ENCODE results near the gene KIF21B. TPM values are rescaled to one million over a fixed set of nuclear protein-coding genes. Genes with fewer than 3 reads are reported as not detected.

KIF21B gene
- total and polyA plus RNA-seq, 2 of the 8 experiments (the other 6 are each of a cell fraction or from before 2014, with no cell fraction given), result 10.8 to 26.5 TPM

DNA sequence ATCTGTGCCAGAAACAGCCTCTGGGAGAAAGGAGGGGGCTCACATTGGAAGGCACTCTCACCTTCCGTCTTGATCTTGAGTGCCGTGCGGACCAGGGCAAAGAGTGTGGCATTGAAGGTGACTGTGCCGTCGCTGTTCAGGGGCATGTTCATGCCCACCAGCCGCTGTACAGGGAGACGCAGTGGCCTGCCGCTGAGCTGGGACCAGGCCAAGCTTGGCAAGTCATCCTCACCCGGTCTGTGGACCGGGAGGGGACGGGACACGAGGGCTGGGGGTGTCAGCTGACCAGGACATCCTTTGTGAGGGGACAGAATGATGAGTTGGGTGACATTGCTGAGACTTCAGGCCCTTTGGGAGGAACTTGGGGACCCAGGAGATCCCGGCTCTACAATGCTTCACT, 25.0 kb upstream of the KIF21B start:
- ChIA-PET POLR2A (ENCODE audit: partially characterized antibody) (interaction anchor here (0.8 to 2.6 kb wide), 2 partner anchors 9 to 10 kb away, joined by 3 to 8 read pairs; no protein-coding TSS in a partner anchor), CTCF (ENCODE audit: partially characterized antibody) (interaction anchor here (0.9 to 23.3 kb wide), 15 partner anchors 9 to 71 kb away, joined by 3 to 640 read pairs (median 4); partner anchors contain the start of gene KIF21B)
- Histone ChIP-seq H2BK5ac (ENCODE audit: low read depth, low read length) (no peak overlapping the region), H3K4me2 (ENCODE audit: insufficient read depth in 1 of 2, low read depth in 2 of 2, low read length in 2 of 2) (no peak overlapping the region), H3K27ac (ENCODE audit: low read depth, low read length) (no peak overlapping the region), H3K4me1 (replicated peaks in 1 of 4; ENCODE audit: control insufficient read depth in 3 of 4, insufficient read depth in 4 of 4, low read length in 3 of 4) (no peaks in the 10 kb centered on the region; a peak in 1 of 7 replicates), H3K56ac (replicated peaks; ENCODE audit: insufficient read length, low read depth, low read length) (no peak overlapping the region), H2BK15ac (ENCODE audit: low read length) (no peak overlapping the region), H3K23ac (ENCODE audit: insufficient read length) (no peak overlapping the region), H3K9me3 (ENCODE audit: insufficient read depth in 2 of 2, low read depth in 1 of 2, low read length in 1 of 2) (no peaks in the 10 kb centered on the region), H2BK120ac (replicated peaks; ENCODE audit: low read depth, low read length) (no peak overlapping the region), H3K14ac (ENCODE audit: insufficient read length) (no peak overlapping the region), H3K4me3 (ENCODE audit: extremely low read depth in 1 of 4, insufficient read depth in 2 of 4, low read depth in 3 of 4, low read length in 4 of 4) (no peak overlapping the region), H3K4ac (replicated peaks; ENCODE audit: insufficient read length, low read depth, low read length) (no peak overlapping the region), H2BK12ac (ENCODE audit: low read depth, low read length) (no peak overlapping the region; the same call in 1 of the 2 replicates), H3K79me2 (ENCODE audit: control insufficient read depth in 1 of 2, insufficient read depth in 2 of 2, low read length in 2 of 2) (no peaks in the 10 kb centered on the region), H3K79me1 (ENCODE audit: low read depth, low read length) (no peaks in the 10 kb centered on the region), H3K18ac (ENCODE audit: extremely low read depth, low read length) (no peak overlapping the region; the same call in 1 of the 2 replicates), H4K5ac (ENCODE audit: insufficient read length, low read depth, low read length) (no peak overlapping the region), H3K36me3 (ENCODE audit: control insufficient read depth in 2 of 4, insufficient read depth in 4 of 4, low read length in 3 of 4) (no peaks in the 10 kb centered on the region), H3K23me2 (ENCODE audit: low read depth, low read length) (no peaks in the 10 kb centered on the region), H2BK20ac (ENCODE audit: low read length) (no peak overlapping the region), H2AFZ (ENCODE audit: low read length) (no peak overlapping the region), H2AK5ac (ENCODE audit: low read depth, low read length) (no peak overlapping the region), H3K9ac (replicated peaks in 1 of 4; ENCODE audit: extremely low read depth in 1 of 4, low read depth in 3 of 4, low read length in 3 of 4) (no peak overlapping the region), H4K91ac (replicated peaks; ENCODE audit: insufficient read length, low read length) (peak overlapping the region; percentile 11), H4K8ac (ENCODE audit: extremely low read depth, insufficient read depth, low read length) (no peak overlapping the region; the same call in 1 of the 2 replicates), H3K27me3 (replicated peaks in 1 of 4; ENCODE audit: control insufficient read depth in 3 of 4, extremely low read depth in 1 of 4, insufficient read depth in 3 of 4, low read length in 3 of 4) (no peaks in the 10 kb centered on the region), H4K20me1 (replicated peaks in 1 of 2; ENCODE audit: control insufficient read depth in 1 of 2, insufficient read depth in 2 of 2, low read length in 2 of 2) (no peaks in the 10 kb centered on the region)
- 85% methylated on average over 12 of the region's 13 CpGs; no CpG with 5 or more reads in 1 of the 2 experiments for WGBS, 2 experiments (ENCODE audit: extremely low coverage in 1 of 2, insufficient coverage in 1 of 2, insufficient read length in 1 of 2, insufficient replicate concordance in 2 of 2, low coverage in 1 of 2, low lambda C conversion rate in 2 of 2, missing lambda C conversion rate in 1 of 2)
- no peak for FAIRE-seq
- no peak for DNase-seq (ENCODE audit: low read depth in 1 of 2, low spot score in 2 of 2)
- TF ChIP-seq POLR2A (IDR thresholded peaks at IDR 0.05; ENCODE audit: control extremely low read depth in 1 of 2, low read depth in 2 of 2, low read length in 2 of 2) (no peak), TCF12 (IDR thresholded peaks at IDR 0.05; ENCODE audit: low read depth, low read length) (no peak), CTBP2 (IDR thresholded peaks at IDR 0.05; ENCODE audit: borderline replicate concordance, insufficient read depth, insufficient read length, low read length) (no peak), SIX5 (IDR thresholded peaks at IDR 0.05; ENCODE audit: low read depth, low read length) (no peak), SAP30 (IDR thresholded peaks at IDR 0.05; ENCODE audit: insufficient read depth, insufficient replicate concordance, low read length) (no peak), NRF1 (IDR thresholded peaks at IDR 0.05; ENCODE audit: low read depth, low read length) (no peak), SP2 (IDR thresholded peaks at IDR 0.05; ENCODE audit: low read length) (no peak), RFX5 (IDR thresholded peaks at IDR 0.05; ENCODE audit: borderline replicate concordance, low read depth, low read length) (no peak), YY1 (IDR thresholded peaks at IDR 0.05; ENCODE audit: low read depth, low read length) (no peak), BCL11A (IDR thresholded peaks at IDR 0.05; ENCODE audit: low read depth in 2 of 2, low read length in 2 of 2) (no peak), HDAC6 (IDR thresholded peaks at IDR 0.05; ENCODE audit: low read depth, low read length) (no peak), SIN3A (conservative IDR thresholded peaks at IDR 0.05 in 1 of 2, IDR thresholded peaks at IDR 0.05 in 1 of 2; ENCODE audit: low read depth in 1 of 2, low read length in 2 of 2) (no peak), BRCA1 (IDR thresholded peaks at IDR 0.05; ENCODE audit: low read depth, low read length) (no peak), POU5F1 (IDR thresholded peaks at IDR 0.05; ENCODE audit: low read depth, low read length) (no peak)
- TF ChIP-seq, protein P1, sequence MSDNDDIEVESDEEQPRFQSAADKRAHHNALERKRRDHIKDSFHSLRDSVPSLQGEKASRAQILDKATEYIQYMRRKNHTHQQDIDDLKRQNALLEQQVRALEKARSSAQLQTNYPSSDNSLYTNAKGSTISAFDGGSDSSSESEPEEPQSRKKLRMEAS (IDR thresholded peaks at IDR 0.05), result no peak
